ENCODE data around the gene S100A3.

DNA sequence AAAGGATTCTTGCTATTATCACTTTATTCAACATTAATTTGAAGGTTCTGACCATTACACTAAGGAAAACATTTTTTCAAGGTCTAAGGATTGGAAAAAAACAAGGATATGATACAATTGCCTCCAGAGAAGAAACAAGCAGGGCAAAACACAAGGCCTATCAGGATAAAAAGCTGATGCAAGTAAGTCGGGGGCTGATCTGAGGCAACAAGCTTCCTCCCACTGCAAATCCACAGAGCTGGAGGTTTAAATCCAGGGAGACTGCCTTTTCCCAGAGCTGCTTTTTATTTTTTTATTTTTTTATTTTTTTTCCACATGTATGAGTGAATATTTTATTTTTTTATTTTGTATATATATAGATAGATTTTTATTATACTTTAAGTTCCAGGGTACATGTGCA is 35.9 kb upstream of the S100A3 start:
- TF ChIP-seq POLR2A (IDR thresholded peaks at IDR 0.05), result no peak
- TF ChIP-seq, protein P1, sequence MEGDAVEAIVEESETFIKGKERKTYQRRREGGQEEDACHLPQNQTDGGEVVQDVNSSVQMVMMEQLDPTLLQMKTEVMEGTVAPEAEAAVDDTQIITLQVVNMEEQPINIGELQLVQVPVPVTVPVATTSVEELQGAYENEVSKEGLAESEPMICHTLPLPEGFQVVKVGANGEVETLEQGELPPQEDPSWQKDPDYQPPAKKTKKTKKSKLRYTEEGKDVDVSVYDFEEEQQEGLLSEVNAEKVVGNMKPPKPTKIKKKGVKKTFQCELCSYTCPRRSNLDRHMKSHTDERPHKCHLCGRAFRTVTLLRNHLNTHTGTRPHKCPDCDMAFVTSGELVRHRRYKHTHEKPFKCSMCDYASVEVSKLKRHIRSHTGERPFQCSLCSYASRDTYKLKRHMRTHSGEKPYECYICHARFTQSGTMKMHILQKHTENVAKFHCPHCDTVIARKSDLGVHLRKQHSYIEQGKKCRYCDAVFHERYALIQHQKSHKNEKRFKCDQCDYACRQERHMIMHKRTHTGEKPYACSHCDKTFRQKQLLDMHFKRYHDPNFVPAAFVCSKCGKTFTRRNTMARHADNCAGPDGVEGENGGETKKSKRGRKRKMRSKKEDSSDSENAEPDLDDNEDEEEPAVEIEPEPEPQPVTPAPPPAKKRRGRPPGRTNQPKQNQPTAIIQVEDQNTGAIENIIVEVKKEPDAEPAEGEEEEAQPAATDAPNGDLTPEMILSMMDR (IDR thresholded peaks at IDR 0.05), result no peak
- TF ChIP-seq POLR2AphosphoS5 (IDR thresholded peaks at IDR 0.05), result no peak

All from prostate gland (tissue), 2 donors.